Chondrocyte (in vitro differentiated cells): ENCODE data around the gene FAM168A. TPM values are rescaled to one million over a fixed set of nuclear protein-coding genes. Genes with fewer than 3 reads are reported as not detected.

Experiments used
- DNase-seq: peaks from one replicate; pipeline ENCODE4 v3.0.0; 2021; ENCODE audit warnings: mixed read lengths, low spot score
- H3K27ac Mint-ChIP-seq: one replicate; pipeline ENCODE4 v1.8.0; 2021; ENCODE audit warnings: mild to moderate bottlenecking, moderate library complexity, mixed read lengths; ENCODE audit not compliant: unreplicated experiment
- H3K27me3 Mint-ChIP-seq: 2 replicates; pipeline ENCODE4 v1.8.0; 2021; ENCODE audit warnings: low read depth, mixed read lengths
- H3K36me3 Mint-ChIP-seq: 2 replicates; pipeline ENCODE4 v1.8.0; 2021; ENCODE audit warnings: low read depth, mixed read lengths
- H3K4me1 Mint-ChIP-seq: 2 replicates; pipeline ENCODE4 v1.8.0; 2021; ENCODE audit warnings: low read depth, mild to moderate bottlenecking, mixed read lengths
- H3K4me3 Mint-ChIP-seq: one replicate; pipeline ENCODE4 v1.8.0; 2021; ENCODE audit warnings: mild to moderate bottlenecking, moderate library complexity, mixed read lengths; ENCODE audit not compliant: unreplicated experiment
- H3K9me3 Mint-ChIP-seq: 2 replicates; pipeline ENCODE4 v1.8.0; 2021; ENCODE audit warnings: low read depth, mixed read lengths
- CTCF ChIP-seq: fragments of 200-600 bp; sonication (generic); IDR thresholded peaks from 2 replicates; pipeline ENCODE4 v1.5.0; 2021; ENCODE audit warnings: antibody characterized with exemption, mild to moderate bottlenecking, moderate library complexity
- total RNA-seq: library from RNA; stranded (reverse); gene quantifications from 3 replicates; pipeline ENCODE4 v1.2.1, GENCODE V29; 2021

Gene FAM168A
- total RNA-seq, 1 donor from 2014 or later: 53.7 TPM

GRCh38 chr11:73463359-73463758, 134.6 kb downstream of the FAM168A start:
- Mint-ChIP-seq H3K27ac (peak overlapping the region; percentile 77), H3K4me1 (peaks cover 66% of the 10 kb centered on the region), H3K9me3 (no peaks in the 10 kb centered on the region), H3K36me3 (peaks cover 1% of the 10 kb centered on the region), H3K27me3 (no peaks in the 10 kb centered on the region), H3K4me3 (no peak overlapping the region)
- no peak for TF ChIP-seq CTCF
- no peak for DNase-seq

DNA sequence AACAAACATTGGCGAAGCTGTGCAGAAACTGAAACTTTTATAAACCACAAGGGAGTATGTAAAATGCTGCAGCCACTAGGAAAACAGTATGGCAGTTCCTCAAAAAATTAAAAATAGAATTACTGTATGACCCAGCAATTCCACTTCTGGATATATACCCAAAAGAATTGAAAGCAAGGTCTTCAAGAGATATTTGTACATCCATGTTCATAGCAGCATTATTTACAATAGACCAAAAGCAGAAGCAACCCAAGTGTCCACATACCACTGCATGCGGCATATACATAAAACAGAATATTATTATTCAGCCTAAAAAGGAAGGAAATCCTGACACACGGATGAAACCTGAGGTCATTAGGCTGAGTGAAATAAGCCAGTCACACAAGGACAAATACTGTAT, 135.9 kb downstream of the FAM168A start:
- H3K27me3 Mint-ChIP-seq: no peaks in the 10 kb centered on the region
- H3K4me3 Mint-ChIP-seq: peak overlapping the region; percentile 52
- H3K4me1 Mint-ChIP-seq: peaks cover 57% of the 10 kb centered on the region
- H3K36me3 Mint-ChIP-seq: peaks cover 1% of the 10 kb centered on the region
- no peaks in the 10 kb centered on the region for H3K9me3 Mint-ChIP-seq
- peak overlapping the region; percentile 68 for H3K27ac Mint-ChIP-seq
- no peak for TF ChIP-seq CTCF
- DNase-seq: no peak

DNA sequence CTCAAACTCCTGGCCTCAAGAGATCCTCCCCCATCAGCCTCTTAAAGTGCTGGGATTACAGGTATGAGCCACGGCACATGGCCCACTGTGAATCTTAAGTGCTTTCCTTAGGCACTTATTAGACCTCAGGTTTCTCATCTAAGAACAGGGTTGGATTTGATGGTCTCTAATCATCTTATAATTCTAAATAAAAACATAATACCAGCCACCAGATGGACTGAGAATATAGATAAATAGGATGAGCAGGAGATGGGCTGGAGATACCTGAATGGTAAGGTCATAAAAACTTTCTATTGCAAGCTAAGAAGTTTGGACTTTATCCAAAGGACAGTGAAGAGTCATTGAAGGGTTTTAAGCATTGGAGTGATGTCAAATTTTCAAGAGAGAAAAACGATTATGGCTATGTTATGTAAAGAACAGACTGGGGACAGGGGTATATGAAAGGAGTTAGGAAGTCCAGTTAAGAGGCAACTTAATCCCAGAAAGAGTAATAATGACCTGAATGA, 136.5 kb downstream of the FAM168A start:
- TF ChIP-seq CTCF: no peak
- peaks cover 56% of the 10 kb centered on the region for H3K4me1 Mint-ChIP-seq
- no peak for DNase-seq
- H3K27me3 Mint-ChIP-seq: no peaks in the 10 kb centered on the region
- no peaks in the 10 kb centered on the region for H3K9me3 Mint-ChIP-seq
- peak overlapping the region; percentile 68 for H3K27ac Mint-ChIP-seq
- peaks cover 1% of the 10 kb centered on the region for H3K36me3 Mint-ChIP-seq
- H3K4me3 Mint-ChIP-seq: peak overlapping the region; percentile 52

- peaks cover 30% of the 10 kb centered on the region for H3K4me1 Mint-ChIP-seq
These were observed 139.7 kb downstream of the FAM168A start for GRCh38 chr11:73458201-73458600.

DNA sequence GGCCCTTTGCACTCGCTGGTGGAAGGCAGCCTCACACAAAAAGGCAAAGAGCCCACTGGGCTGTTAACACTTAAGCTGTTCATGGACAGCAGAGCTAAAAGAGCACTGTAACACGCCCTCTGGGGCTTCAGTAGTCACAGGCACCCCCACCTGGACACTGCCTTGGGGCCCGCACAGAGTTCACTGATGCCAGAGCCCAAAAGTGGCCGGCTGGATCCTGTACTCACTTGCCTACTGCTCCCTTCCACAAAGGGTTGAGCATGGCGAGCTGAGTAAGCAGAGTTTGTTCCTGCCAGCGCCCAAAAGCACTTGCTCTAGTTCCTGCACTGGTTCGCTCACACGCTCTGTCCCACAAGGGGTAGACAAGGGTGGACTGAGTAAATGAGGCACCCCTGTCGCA, 142.9 kb downstream of the FAM168A start:
- peaks cover 1% of the 10 kb centered on the region for H3K36me3 Mint-ChIP-seq
- H3K4me3 Mint-ChIP-seq: no peak overlapping the region
- H3K9me3 Mint-ChIP-seq: no peaks in the 10 kb centered on the region
- TF ChIP-seq CTCF: no peak
- no peak overlapping the region for H3K27ac Mint-ChIP-seq
- H3K4me1 Mint-ChIP-seq: peaks cover 18% of the 10 kb centered on the region
- H3K27me3 Mint-ChIP-seq: no peaks in the 10 kb centered on the region
- DNase-seq: no peak

More at GRCh38 chr11:73458201-73458600, 139.7 kb downstream of the FAM168A start:
- no peak for DNase-seq
- no peak for TF ChIP-seq CTCF
- Mint-ChIP-seq H3K4me3 (no peak overlapping the region), H3K27ac (no peak overlapping the region), H3K9me3 (no peaks in the 10 kb centered on the region), H3K36me3 (peaks cover 3% of the 10 kb centered on the region), H3K27me3 (no peaks in the 10 kb centered on the region)
